ENCODE results near the gene CFAP20DC. TPM values are rescaled to one million over a fixed set of nuclear protein-coding genes. Genes with fewer than 3 reads are reported as not detected.

CFAP20DC gene
- total RNA-seq, 4 donors from 2014 or later = 0.13 to 1.6 (median 0.35) TPM; not detected in 1

DNA sequence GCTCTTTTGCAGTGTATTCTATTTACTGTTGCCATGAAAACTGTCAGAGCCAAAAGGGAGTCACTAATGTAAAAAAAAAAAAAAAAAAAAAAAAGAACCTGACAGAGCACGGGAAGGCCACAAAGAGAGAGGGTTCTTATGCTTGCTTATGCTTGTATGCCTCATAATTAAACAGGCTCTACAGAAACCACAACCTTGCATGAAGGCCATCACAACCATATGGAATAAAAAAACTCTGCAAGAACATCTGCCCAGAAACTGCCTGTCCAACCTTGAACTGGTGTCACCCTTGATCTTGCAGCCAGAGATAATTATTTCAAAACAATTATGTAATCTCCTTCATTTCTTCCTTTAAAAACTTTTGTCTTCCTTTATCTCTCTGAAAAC lies 50.1 kb downstream of the CFAP20DC start:
- 60 to 100% methylated on average over 1 of the region's 1 CpG for WGBS, 2 donors (ENCODE audit: low coverage in 1 of 2)
- H3K36me3 ChIP-seq = no peaks in the 10 kb centered on the region
- no peak overlapping the region for H3K4me3 ChIP-seq
- H3K27ac ChIP-seq = no peak overlapping the region
- H3K4me1 ChIP-seq = no peaks in the 10 kb centered on the region
- no peaks in the 10 kb centered on the region for H3K27me3 ChIP-seq
- ATAC-seq = no peak
- TF ChIP-seq POLR2A (IDR thresholded peaks at IDR 0.05) (no peak), POLR2AphosphoS5 (IDR thresholded peaks at IDR 0.05) (no peak), EP300 (IDR thresholded peaks at IDR 0.05) (no peak)
- TF ChIP-seq, protein P1, sequence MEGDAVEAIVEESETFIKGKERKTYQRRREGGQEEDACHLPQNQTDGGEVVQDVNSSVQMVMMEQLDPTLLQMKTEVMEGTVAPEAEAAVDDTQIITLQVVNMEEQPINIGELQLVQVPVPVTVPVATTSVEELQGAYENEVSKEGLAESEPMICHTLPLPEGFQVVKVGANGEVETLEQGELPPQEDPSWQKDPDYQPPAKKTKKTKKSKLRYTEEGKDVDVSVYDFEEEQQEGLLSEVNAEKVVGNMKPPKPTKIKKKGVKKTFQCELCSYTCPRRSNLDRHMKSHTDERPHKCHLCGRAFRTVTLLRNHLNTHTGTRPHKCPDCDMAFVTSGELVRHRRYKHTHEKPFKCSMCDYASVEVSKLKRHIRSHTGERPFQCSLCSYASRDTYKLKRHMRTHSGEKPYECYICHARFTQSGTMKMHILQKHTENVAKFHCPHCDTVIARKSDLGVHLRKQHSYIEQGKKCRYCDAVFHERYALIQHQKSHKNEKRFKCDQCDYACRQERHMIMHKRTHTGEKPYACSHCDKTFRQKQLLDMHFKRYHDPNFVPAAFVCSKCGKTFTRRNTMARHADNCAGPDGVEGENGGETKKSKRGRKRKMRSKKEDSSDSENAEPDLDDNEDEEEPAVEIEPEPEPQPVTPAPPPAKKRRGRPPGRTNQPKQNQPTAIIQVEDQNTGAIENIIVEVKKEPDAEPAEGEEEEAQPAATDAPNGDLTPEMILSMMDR (IDR thresholded peaks at IDR 0.05) = no peak
- H3K9me3 ChIP-seq = no peaks in the 10 kb centered on the region

DNA sequence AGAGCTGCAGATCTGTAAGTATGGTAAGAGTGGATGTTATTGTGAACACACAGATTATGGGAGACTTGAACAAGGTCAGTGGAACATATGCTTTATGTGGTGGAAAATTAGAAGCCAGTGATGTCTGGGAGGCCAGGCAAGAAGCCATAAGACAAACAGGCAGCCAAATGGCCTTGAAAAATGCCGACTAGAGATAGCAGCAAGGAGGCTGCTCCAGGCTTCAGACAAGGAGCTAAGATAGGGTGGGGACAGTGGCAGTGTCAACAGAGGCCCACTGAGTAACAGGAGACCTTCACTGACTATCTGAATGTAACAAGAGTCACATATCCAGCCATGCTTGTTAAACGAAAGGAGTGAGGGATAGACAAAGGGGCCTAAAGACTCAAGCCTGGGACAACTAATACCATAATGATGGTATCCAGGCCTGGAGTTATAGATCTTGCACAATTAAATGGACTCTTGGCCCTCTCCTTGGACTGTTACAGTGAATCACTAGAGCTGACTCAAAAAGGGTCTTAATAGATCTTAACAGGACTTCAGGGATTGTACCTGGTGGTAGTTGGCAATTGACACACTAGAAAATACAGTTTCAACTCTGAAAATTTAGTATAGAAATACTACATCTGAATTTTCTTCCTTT lies 50.6 kb downstream of the CFAP20DC start:
- ATAC-seq = no peak
- no peaks in the 10 kb centered on the region for H3K27me3 ChIP-seq
- no peak overlapping the region for H3K4me3 ChIP-seq
- no peaks in the 10 kb centered on the region for H3K36me3 ChIP-seq
- 57 to 83% methylated on average over 1 to 2 of the region's 2 CpGs for WGBS, 2 donors (ENCODE audit: low coverage in 1 of 2)
- no peak overlapping the region for H3K27ac ChIP-seq
- H3K4me1 ChIP-seq = no peaks in the 10 kb centered on the region
- no peaks in the 10 kb centered on the region for H3K9me3 ChIP-seq
- TF ChIP-seq EP300 (IDR thresholded peaks at IDR 0.05) (no peak), POLR2AphosphoS5 (IDR thresholded peaks at IDR 0.05) (no peak), POLR2A (IDR thresholded peaks at IDR 0.05) (no peak)
- TF ChIP-seq, protein P1 (IDR thresholded peaks at IDR 0.05) = no peak

DNA sequence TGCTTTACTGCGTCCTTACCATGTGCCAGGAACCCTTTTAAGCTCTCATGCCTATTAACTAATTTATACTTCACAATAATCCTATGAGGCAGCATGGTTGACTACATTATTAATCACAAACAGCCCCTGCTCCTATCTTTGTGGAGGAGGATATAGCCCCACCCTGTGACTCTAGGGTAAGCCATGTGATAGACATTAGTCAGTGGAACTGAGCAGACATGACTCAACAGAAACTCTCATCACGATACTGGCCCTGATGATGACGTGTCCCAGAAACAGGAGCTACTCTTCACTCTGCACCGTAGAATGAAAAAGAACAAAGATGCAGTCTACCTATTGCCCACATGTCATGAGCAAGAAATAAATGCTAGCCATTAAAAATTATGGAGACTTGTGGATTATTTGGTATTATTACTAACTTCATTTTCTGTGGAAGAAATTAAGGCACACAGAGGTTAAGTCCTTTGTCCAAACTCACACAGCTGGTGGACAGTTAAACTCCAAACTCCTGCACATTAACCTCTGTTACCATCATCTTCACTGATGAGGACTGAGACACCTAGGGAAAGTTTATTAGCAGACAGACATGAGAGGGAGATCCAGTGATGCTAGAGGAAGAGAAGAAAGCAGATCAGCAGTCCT lies 51.2 kb downstream of the CFAP20DC start:
- 31 to 80% methylated on average over 1 to 4 of the region's 4 CpGs for WGBS, 2 donors (ENCODE audit: low coverage in 1 of 2)
- ATAC-seq = no peak
- no peak overlapping the region for H3K4me3 ChIP-seq
- no peaks in the 10 kb centered on the region for H3K36me3 ChIP-seq
- H3K27me3 ChIP-seq = no peaks in the 10 kb centered on the region
- H3K27ac ChIP-seq = no peak overlapping the region
- H3K9me3 ChIP-seq = no peaks in the 10 kb centered on the region
- TF ChIP-seq, protein P1 (IDR thresholded peaks at IDR 0.05) = no peak
- no peak for TF ChIP-seq POLR2A (IDR thresholded peaks at IDR 0.05)
- no peaks in the 10 kb centered on the region for H3K4me1 ChIP-seq

DNA sequence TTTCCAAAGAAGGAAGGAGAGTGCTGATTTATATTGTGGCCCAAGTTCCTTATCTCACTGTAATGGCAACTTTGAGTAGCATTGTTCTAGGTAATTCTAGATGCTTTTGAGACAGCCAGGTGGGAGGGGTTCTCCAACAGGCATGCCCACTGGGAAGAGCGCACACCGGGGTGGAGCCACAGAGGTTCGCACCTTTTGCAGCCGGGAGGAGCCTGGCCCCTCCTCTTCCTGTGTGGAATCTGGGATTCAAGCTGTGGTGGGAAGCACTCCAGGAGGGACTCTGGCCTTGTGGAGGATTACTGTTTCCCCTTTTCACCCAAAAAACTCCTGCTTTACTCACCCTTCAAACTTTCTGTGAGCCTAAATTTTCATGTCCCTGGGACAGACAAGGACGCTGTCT lies 53.1 kb downstream of the CFAP20DC start:
- 78 to 94% methylated on average over 3 to 5 of the region's 5 CpGs for WGBS, 2 donors (ENCODE audit: low coverage in 1 of 2)
- TF ChIP-seq, protein P1 (IDR thresholded peaks at IDR 0.05) = no peak
- no peak for TF ChIP-seq POLR2AphosphoS5 (IDR thresholded peaks at IDR 0.05)
- TF ChIP-seq EP300 (IDR thresholded peaks at IDR 0.05) = no peak
- no peak for TF ChIP-seq POLR2A (IDR thresholded peaks at IDR 0.05)
- ATAC-seq = no peak
- no peaks in the 10 kb centered on the region for H3K9me3 ChIP-seq
- H3K27ac ChIP-seq = no peak overlapping the region
- no peaks in the 10 kb centered on the region for H3K36me3 ChIP-seq
- no peaks in the 10 kb centered on the region for H3K27me3 ChIP-seq
- no peaks in the 10 kb centered on the region for H3K4me1 ChIP-seq
- no peak overlapping the region for H3K4me3 ChIP-seq

DNA sequence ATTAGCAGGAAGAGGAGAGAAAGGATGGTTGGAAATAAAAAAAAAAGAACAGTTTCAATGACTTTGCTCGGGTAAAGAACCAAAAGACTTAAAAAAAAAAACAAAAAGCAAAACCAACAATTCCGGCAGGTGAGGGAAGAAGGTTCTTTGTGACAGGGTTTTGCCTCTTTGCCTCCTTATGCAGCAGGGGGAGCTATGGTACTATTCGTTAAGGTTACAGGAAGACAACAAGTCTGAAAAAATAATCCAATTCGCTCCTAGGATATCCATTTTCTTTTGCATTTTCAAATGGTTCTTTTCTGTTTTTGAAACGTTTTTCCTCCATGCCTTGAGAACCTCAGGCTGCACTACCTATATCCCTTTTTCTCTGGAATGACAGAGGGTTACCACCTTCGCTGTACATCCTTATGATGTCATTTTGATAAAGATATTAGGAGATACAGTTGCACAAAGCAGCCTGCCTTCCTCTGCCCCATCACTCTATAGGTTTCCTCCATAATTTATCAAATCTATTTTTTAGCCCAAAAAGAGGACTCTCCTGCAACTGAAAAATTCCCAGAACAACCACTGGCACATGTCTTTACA lies 55.0 kb downstream of the CFAP20DC start:
- Histone ChIP-seq H3K9me3 (no peaks in the 10 kb centered on the region), H3K4me3 (no peak overlapping the region), H3K27ac (no peak overlapping the region), H3K27me3 (no peaks in the 10 kb centered on the region), H3K36me3 (no peaks in the 10 kb centered on the region), H3K4me1 (no peaks in the 10 kb centered on the region)
- ATAC-seq = no peak
- 26 to 33% methylated on average over 6 of the region's 6 CpGs for WGBS, 2 donors (ENCODE audit: low coverage in 1 of 2)
- TF ChIP-seq, protein P1 (IDR thresholded peaks at IDR 0.05) = peak in 2 of 4 experiments; percentile 10 to 55
- TF ChIP-seq POLR2A (IDR thresholded peaks at IDR 0.05) (no peak), POLR2AphosphoS5 (IDR thresholded peaks at IDR 0.05) (no peak), EP300 (IDR thresholded peaks at IDR 0.05) (no peak)

Data from gastroesophageal sphincter (tissue), 4 donors.